Measurements from ENCODE around the gene POLD1.
A peak's percentile ranks its signal among the peaks of the same experiment; 100 is the strongest.
"Not testable (repeated sequence)": the region's sequence is repeated elsewhere in the genome, so short reads cannot be mapped to it uniquely, and the experiment has no call there.

Gene POLD1

DNA sequence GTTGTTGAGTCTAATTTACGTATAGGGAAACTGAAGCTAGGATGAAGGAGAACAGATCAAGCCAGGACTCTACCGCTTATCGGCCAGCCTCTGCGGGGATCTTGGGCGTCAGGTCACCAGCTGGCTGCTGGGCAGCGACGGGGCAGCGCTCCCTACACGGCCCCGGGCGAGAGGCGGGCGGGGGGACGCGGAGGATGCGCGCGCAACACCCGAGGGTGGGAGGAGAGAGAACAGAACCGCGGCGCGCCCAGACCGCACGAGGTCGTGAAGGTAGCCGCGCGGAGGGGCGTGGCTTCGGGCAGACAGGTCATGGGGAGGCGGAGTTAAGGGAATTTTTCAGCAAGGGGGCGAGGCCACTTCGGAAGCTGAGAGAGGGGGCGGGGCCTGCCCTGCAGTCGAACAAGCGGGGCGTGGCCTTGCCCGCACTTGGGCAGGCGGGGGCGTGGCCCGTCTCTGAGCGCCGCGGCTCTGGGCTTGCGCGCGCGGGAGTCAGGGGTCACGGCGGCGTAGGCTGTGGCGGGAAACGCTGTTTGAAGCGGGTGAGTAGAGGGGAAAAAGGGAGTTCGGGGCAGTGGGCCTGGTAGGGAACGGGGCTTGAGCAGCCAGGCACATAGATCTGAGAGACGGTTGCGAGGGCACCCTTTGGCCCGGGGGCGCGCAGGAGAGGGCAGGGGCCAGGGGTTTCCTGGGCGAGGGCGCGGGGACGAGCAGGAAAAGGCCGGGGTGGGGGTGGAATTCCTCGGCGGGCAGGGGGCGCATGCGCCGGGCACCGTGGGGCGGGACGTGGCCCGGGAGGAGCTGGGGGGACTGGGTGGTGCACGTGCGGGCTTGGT is at the start of gene POLD1:
Gene POLD1, plus strand, starts transcription at position 496 of the 833 bp plus-strand sequence. CDS start 14,505 bp downstream, outside the sequence.
- peak; percentile 99 for DNase-seq

DNA sequence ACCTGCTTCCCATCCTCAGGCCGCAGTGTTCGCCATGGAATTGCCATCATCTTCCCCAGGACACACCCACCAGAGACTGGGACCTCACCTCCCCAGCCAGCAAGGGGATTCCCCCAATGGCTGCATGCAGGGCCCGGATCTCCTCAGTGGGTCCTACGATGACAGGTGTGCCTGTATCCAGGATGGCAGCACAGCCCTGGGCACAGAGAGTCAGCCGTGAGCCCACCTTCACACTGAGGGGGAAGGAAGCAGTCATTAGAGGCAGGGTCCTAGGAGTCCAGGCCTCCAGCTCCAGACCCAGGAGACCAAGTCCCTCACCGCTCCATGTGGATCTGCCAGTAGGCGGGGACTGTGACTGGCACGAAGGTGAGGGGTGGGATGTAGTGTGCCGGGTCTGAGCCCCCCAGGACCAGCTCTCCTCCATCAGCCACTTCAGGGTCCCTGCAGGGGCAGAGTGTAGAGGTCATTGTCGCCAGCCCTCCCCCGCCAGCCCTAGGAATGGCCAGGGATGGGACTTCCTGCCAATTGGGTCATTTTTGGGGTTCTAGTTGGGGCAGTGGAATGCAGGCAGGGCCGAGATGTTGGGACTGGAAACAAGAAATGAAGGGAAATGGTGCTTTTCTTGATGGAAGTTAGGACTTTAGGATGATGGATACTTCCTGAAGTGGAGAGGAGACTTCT is 49.3 kb upstream of the POLD1 start:
- no peak for DNase-seq

DNA sequence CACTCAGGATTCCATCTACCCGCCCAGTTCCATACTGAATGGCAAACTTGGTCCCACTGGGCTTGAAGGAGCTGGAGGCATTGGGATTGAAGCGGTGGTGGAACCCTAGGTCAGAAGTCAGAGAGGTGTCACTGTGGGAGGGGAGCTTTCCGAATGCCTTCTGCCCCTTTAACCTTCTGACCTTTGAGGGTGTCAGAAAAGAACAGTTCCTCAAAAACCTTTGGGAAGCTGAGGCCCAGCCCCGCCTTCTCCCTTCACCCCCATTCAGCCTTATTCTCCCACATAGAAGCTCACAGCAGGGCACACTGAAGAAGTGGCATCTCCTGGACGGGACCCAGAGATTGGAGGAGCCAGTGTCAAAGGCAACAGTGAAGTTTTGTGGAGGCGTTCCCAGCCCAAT is 47.1 kb upstream of the POLD1 start:
- not testable (repeated sequence) for DNase-seq

DNA sequence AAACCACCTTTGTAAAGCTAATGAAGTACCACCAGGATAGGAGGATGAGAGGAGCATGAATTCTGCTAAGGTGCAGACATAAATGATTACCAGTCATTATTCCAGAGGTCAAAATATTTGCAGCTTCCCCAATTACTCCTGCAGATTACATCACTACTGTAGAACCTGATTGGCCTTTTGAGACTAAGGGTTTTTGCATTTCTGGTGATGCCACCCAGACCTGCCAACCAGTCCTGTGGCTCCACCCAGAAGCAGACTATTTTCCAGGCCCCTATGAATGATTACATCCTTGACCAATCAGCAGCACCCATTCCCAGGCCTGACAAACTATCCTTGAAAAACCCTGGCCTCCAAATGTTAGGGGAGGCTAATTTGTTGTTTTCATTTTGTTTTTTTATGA is 43.8 kb upstream of the POLD1 start:
- no peak for DNase-seq

DNA sequence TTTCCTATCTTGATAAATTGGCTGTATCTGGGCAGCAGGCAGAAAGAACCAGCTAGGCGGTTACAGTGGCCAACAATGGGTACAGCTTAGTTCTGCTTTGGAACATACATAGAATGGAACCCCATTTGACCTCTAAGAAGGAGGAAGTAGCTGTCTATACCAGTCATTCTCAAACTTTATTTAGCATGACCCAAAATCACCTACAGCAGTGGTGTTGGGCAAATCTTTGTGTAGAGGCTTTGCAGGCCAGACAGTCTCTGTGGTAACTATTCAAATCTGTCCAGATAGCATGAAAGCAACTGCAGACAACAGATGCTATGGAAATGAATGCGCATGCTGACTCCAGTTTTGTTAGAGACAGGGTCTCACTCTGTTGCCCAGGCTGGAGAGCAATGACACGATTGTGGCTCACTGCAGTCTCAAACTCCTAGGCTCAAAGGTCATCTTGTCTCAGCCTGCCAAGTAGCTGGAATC is 43.0 kb upstream of the POLD1 start:
- DNase-seq: peak; percentile 56

DNA sequence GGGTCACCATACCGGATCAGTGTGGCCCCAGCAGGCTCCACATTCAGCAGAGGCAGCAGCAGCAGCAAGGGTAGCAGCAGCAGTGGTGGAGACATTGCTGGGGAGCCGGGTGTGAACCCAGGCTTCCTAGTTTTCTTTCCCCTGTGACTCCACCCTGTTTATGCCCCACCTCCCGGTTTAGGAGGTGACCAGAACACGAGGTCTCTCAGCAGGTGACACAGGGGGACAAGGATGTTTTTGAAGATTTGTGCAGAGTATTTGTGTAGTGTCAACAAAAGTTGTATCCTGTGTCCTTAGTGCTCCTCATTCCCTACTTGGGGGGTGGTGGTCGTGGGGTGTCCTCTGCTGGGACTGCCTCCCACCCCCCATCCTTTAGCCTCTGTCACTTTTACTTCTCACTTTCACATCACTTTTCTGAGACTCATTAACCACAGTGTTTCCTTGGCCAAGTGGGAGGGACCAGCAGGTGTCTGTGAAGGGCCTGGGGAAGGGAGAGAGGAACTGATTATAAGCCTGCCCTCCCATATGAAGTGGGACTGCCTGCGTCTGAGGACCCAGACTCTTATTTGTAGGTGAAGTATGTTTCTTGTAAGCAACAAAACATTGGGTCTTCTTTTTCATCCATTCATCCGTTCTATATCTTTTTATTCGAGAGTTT is 39.4 kb upstream of the POLD1 start:
- DNase-seq: no peak

DNA sequence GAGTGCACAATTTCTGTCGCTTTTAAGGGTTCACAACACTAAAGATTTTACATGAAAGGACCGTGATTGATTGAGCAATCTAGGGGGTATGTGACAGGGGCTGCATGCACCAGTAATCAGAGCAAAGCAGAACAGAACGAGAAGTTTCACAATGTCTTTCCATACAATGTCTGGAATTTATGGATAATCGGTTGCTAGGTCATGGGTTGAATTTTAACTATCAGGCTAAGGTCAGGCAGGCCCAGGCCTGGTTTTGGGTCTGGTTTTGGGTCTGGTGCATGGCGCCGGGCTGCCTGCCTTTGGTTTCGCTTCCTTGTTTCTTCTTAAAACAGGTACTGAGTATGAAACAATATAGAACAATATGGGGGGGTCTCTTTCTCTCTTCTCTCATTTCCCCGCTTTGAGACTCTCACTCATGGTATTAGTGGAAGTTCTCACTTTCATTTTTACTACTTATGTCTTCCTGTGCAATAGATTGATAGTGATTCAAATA is 37.0 kb upstream of the POLD1 start:
- peak; percentile 83 for DNase-seq

DNA sequence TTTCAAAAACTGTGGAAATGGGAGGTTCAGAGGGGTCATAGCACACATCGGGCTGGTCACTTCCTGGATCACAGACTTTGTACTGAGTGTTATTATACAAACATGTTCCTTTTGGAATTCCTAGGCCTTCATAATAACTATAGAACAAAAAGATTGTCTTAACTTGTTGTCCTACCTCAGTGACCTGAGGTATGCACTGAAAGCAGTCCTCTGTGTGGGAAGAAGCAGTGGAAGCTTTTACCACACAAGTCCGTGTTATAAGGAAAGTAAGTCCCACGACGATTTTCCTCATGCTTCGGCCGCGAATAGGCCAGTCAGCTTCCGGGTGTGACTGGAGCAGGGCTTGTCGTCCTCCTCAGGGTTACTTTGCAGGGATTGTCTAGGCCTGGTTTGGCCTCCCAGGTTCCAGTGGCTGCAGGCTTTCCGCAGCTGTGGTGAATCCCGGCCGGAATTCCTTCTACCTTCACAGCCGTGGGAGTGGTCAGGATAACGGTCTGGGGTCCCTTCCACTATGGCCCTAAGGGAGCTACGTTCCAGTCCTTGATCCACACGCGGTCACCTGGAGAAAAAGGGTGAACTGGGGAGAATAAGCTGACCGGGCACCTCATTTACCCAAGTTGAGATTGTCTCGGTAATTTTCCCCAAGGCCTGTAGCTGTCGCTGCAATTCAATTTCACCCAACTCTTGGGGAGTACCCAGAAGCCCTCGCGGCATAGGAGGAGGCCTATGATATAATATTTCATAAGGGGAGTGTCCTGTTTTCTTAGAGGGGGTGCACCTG is 34.7 kb upstream of the POLD1 start:
- no peak for DNase-seq

DNA sequence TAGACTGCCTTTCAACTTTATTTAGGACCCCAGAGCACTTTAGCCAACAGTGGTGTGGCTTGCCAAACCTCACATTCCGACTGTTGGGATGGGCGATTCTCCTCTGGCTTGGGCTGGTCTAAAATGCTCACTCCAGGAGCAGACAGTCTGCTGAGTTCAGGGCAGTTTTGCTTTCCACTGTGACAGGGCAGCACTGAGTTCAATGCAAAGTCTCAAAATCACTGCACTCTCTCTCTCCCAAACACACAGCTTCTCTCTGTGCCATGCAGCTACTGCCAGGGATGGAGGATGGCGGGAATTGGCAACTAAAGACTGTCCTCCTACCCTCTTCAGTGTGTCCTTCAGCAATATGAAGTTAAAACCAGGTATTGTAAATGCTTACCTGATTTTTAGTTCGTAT is 31.9 kb upstream of the POLD1 start:
- no peak for DNase-seq

DNA sequence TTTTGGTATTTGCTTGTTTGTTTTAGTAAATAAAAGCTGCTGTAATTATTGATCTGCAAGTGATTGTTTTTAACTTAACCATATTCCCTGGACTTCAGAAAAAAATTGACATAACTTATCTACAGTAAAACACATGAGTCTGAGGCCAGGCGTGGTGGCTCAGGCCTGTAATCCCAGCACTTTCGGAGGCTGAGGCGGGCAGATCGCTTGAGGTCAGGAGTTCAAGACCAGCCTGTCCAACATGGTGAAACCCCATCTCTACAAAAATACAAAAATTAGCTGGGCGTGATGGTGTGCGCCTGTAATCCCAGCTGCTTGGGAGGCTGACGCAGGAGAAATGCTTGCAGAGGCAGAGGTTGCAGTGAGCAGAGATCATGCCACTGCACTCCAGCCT is 30.7 kb upstream of the POLD1 start:
- DNase-seq: not testable (repeated sequence)

DNA sequence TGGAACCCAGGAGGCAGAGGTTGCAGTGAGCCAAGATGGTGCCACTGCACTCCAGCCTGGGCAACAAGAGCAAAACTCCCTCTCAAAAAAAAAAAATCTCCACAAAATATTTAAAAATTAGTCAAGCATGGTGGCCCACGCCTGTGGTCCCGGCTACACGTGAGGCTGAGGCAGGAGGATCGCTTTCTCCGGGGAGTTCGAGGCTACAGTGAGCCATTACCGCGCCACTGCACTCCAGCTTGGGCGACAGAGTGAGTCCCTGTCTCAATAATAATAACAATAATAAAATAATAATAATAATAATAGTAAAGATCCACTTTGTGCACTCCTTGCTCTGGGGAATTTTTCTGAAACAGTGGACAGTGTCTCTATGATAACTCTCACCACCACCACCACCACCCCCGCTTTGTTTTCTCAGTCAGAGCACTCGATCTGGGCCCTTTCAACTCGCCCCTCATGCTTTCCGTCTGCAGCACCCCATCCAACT is 27.4 kb upstream of the POLD1 start:
- no peak for DNase-seq

DNA sequence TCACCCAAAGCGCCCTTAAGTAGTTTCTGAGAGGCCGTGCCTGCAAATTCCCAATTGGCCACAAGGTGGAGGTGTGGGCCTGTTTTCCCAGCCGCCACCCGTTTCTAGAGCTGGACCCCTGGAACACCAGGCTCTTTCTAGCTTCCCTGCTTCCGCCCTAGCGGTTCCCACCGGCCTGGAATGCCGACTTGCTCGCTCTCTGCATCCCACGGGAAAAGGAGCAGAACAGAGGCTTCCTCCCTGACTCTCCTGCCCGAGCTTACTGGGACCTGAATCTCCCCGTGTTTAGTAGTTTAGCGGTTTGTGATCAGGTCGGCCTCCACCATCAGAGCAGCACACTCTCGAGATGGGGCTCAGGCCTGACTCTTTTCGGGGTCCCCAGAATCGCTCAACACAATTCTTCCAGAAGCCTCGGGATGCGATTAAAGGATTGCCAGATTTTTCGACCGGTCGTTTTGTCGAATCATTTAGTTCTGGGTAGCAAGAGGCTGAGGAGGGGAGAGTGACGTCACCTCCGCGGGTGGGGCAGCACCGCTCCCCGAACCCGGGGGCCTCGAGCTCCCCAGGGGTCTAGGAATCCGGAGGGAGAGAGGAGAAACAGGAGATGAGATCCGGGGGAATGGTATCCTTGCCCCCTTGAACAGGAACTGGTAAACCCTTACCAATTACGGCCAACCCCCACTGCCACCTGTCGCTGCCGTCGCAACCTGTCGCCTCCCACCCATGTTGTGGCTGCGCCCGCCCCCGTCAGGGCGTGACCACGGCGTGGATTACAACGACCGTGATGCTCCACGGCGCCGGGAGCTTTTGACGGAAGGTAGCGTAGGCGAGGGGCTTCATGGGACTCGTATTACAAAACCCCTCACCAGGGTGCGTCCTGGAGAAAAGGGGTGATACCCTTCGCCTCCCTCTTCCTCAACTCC is 26.7 kb upstream of the POLD1 start:
- peak; percentile 87 for DNase-seq

DNA sequence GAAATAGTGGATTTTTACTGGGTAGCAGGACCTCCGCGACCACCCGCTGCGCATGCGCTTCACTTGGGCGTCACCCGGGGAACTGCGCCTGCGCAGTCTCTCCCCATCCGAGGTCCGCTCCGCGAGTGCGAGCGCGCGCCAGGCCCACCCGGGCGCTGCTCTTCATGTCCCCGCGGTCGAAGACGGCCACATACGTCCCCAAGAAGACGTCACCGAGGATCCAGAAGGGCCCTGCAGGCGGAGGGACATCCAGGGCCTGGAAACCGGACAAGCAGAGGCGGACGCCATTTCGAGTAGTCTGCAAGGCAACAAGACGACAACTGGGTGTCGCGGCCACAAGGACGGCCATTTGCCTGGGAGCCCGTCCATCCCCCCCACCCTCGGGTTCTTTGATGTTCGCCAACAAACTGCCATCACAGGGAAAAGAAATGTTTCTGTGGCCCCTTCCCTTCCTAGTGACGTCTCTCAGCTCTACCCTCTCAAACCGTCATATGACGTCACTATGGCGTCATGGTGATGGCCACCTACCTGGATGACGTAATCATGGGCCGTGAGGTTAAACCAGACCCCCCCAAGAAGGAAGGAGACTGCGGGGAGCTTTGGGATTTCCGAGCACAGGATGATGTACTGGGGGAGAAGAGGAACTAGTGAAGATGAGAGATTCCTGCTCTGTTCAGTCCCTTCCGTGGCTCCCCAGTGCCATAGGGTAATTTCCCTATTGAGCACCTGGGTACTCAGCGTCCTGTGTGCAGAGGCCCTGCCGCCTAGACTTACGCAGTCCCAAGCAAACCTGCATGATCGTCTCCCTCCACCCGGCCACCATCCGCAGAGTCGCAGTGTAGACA is 25.4 kb upstream of the POLD1 start:
- DNase-seq: peak; percentile 80

DNA sequence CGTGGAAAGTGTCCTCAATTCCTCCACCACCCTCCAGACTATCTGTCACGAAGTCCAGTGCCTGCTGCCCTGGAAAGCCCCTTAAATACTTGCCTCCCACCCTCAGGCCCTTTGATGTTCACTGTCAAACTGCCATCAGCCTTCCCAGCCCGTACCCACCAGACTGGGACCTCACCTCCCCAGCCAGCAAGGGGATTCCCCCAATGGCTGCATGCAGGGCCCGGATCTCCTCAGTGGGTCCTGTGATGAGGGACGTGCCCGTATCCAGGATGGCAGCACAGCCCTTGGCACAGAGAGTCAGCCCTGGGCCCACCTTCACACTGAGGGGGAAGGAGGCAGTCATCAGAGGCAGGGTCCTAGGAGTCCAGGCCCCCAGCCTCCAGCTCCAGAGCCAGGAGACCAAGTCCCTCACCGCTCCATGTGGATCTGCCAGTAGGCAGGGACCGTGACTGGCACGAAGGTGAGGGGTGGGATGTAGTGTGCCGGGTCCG is 24.8 kb upstream of the POLD1 start:
- DNase-seq: no peak

DNA sequence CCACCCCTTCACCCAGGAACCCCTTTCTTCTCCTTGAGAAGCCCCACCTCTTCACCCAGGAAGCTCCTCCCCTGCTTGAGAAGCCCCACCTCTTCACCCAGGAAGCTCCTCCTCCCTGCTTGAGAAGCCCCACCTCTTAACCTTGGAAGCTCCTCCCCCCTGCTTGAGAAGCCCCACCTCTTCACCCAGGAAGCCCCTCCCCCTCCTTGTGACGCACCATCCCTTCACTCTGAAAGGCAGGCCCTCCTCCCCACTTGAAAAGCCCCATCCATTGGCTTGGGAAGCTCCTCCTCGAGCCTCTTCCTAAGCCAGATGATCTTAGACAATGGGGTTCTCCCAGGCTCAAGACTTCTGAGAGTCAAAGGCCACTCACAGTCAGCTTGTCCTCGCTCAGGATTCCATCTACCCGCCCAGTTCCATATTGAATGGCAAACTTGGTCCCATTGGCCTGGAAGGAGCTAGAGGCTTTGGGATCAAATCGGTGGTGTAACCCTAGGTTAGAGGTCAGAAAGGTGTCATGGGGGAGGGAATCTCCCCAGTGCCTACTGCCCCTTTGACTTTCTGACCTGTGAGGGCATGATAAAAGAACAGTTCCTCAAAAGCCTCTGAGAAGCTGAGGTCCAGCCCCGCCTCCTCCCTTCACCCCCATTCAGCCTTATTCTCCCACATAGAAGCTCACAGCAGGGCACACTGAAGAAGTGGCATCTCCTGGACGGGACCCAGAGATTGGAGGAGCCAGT is 22.7 kb upstream of the POLD1 start:
- DNase-seq: no peak

DNA sequence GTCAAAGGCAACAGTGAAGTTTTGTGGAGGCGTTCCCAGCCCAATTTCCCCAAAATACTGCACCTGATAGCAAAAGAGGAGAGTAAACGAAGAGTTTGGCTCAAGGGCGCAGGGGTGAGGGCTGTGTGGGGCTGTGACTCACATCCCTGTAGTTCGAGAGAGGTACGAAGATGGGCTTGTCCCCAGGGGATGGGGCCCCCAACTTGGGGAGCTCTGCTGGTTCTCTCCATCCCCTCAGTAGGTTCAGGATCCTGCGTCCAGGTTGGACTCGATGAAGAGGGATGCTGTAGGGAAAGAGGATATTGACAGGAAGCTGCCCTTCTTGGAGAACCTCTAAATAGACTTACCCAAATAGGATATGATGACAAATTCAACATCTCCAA is 22.1 kb upstream of the POLD1 start:
- DNase-seq: no peak

DNA sequence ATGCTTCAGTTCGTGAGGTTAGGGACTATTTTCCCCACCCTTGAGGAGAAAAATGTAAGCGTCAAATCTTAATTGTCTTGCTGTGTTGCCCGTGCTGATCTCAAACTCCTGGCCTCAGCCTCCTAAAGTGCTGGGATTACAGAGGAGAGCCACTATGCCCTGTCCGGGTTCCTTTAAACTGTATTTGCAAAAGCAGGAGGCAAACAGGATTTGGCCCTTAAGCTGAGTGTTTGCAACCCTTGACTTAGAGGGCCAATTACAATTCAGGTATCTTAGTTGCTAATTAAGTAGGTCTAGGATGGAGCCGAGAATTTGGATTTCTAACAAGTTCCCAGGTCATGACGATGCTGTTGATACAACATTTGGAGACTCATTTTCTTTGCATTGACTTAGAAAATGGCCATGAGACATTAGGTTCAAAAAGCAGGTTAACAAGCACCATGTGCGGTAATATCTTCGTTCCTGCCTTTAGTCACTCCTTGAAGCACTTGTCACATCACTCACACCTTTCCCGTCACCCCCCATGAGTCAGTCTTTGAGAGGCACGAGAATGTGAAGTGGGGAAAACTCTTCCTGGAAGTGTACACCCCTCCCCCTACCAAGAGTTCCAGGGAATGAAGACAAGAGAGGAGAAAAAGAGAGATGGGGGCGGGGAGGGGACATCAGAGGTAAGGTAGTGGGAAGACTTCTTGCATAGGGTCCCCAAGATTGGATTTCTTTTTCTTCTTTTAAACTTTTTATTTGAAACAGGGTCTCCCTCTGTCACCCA is 21.3 kb upstream of the POLD1 start:
- peak; percentile 84 for DNase-seq

DNA sequence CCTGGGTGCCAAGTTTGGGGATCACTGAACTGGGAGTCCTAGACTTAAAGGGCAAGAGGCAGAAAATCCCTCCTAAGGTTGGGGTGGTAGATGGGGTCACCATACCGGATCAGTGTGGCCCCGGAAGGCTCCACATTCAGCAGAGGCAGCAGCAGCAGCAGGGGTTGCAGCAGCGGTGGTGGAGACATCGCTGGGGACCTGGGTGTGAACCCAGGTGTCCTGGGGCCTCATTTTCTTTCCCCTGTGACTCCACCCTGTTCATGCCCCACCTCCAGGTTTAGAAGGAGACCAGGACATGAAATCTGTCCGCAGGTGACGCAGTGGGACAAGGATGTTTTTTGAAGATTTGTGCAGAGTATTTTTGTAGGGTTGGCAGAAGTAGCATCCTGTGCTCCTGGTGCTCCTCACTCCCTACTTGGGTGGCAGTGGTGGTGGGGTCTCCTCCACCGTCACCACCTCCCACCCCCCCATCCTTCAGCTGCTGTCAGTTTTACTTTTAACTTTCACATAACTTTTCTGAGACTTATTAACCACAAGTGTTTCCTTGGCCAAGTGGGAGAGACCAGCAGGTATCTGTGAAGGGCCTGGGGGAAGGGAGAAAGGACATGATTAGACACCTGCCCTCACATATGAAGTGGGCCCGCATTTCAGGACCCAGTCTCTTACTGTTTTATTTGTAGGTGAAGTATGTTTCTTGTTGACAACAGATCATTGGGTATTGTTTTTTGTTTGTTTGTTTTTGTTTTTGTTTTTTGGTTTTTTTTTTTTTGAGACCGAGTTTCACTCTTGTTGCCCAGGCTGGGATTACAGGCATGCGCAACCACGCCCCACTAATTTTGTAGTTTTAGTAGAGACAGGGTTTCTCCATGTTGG is 18.5 kb upstream of the POLD1 start, which contains the start of gene NAPSA:
Gene NAPSA, minus strand, starts transcription at position 206 of the 873 bp plus-strand sequence. Its CDS starts 18 bp downstream, at position 188.
- DNase-seq: no peak
